GM18502 (cell line): Measurements from ENCODE around the gene ETDA.
"Not testable (repeated sequence)": the region's sequence is repeated elsewhere in the genome, so short reads cannot be mapped to it uniquely, and the experiment has no call there.

Source experiments
- ATAC-seq: cut with Tn5 transposase; IDR thresholded peaks from one replicate; pipeline ENCODE4 v1.9.1; 2021; ENCODE audit warnings: mild to moderate bottlenecking; ENCODE audit not compliant: unreplicated experiment, poor library complexity

Gene ETDA

DNA sequence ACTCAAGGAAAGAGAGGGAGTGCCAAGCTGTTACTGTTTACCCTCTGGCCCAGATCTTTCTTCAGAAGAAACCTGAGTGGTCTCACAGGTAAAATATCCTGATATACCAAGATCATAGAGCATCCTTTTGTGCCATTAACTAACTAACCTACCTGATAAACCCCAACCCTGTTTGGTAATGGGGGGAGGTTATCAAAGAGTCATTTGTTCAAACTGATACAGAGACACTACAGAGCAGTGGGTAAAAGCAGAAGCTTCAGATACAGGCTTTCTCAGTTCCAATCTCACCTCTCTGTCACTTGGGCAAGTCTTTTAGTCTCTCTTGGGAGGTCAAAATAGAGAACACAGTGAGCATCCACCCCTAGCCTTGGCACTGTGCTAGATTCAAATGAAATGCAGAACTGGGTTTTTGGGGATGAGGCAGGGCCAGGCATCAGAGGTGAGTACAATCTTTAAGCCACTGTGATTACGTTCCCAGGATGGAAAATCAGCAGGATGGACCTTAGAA is at the start of gene ETDA:
TSS of gene ETDA (plus strand) at position 51 of the 508 bp plus-strand sequence. CDS start 1,216 bp downstream, outside the sequence.
- ATAC-seq, result not testable (repeated sequence)

GRCh38 chrX:135206427-135206826 is 45.4 kb upstream of the ETDA start:
- ATAC-seq, result not testable (repeated sequence)

GRCh38 chrX:135213200-135213844 is 38.5 kb upstream of the ETDA start:
- ATAC-seq, result peak; percentile 86

DNA sequence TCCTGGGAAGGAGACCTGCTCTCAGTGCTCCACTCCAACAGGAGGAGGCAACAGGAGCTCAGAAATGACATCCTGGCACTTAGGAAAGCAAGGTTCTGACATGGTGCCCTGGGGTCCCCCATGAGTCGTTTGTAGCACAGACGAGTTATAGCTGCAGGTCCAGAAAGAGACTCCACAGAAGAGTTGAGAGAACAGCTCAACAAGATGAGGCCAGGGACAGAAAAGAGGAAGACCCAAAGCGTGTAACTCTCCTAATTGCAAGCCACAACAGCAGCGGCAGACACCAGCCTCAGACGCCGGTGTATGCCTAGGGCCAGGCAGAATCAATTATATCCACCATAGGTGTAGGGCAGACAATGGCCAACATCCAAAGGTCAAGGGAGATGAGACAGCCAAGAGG is 5.9 kb upstream of the ETDA start:
- ATAC-seq, result not testable (repeated sequence)

- ATAC-seq, result not testable (repeated sequence)
These were observed 4.3 kb downstream of the ETDA start for GRCh38 chrX:135256087-135256684.

GRCh38 chrX:135256923-135257322 is 5.1 kb downstream of the ETDA start:
- ATAC-seq, result no peak

DNA sequence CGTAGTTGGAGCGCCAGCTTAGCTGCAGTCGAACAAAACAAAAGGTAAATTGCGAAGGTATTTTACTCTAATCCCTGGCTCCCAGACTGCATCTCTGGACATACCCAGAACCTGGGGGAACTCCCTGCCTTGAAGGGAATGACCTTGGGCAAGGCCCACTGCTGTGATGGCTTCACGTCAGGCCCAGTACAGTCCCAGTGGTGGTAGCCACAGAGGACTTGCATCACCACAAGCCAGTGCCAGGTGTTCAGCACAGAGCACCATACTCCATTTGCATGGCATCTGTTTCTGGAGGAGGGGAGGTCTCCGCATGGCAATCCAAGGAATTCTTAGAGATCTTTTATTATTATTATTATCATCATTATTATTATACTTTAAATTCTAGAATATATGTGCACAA is 5.6 kb downstream of the ETDA start:
- no peak for ATAC-seq

DNA sequence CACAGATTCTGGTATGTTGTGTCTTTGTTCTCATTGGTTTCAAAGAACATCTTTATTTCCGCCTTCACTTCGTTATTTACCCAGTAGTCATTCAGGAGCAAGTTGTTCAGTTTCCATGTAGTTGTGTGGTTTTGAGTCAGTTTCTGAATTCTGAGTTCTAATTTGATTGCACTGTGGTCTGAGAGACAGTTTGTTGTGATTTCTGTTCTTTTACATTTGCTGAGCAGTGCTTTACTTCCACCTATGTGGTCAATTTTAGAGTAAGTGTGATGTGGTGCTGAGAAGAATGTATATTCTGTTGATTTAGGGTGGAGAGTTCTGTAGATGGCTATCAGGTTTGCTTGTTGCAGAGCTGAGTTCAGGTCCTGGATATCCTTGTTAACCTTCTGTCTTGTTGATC is 9.1 kb downstream of the ETDA start:
- ATAC-seq, result not testable (repeated sequence)

- ATAC-seq, result not testable (repeated sequence)
These were observed 11.5 kb downstream of the ETDA start for GRCh38 chrX:135263376-135263775.

DNA sequence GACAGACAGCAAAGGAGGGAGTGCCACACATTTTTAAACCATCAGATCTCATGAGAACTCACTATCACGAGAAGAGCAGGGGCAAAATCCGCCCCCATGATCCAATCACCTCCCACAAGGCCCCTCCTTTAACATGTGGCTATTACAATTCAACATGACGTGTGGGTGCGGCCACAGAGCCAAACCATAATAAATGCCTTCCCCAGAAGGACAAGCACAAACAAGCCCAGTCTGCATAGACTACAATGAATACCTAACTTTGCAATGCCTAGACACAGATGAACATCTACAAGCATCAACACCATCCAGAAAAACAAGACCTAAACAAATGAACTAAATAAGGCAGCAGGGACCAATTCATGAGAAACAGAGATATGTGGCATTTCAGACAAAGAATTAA is 12.3 kb downstream of the ETDA start:
- ATAC-seq, result no peak

DNA sequence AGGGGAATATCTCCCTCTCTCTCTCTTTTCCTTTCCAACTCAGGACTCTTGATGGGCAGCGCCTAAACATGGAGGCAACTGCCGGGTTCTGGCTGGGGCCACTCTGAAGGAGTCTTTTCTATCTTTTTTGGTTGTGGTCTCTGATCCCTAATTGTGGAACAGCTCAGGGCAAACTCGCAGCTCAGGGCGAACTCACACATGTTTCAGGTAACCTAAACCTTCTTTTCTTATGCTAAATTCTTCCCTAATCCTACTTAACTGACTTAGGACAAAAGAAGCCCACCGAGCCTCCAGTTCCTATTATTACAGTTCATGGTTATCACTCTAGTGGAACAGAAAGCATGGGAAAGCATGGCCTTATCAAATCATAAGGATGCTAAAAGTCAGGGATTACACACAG is 21.3 kb downstream of the ETDA start:
- ATAC-seq, result no peak

DNA sequence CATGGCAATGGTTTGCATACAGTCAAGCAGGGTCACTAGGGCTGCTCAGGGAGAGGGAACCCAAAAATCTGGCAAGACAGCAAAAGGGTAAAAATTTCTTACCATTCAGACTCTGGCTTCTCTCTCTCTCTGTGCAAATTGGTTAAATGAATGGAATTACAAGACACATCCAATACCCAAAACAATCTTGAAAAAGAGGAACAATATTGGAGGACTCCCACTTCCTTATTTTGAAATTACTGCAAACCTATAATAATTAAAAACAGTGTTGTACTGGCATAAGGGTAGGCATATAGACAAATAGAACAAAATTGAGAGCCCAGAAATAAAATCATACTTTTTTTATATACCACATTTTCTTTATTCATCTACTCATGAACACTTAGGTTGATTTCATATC is 24.1 kb downstream of the ETDA start:
- ATAC-seq, result no peak

GRCh38 chrX:135287266-135287823 is 35.5 kb downstream of the ETDA start:
- no peak for ATAC-seq

GRCh38 chrX:135295238-135295943 is 43.5 kb downstream of the ETDA start:
- peak; percentile 100 for ATAC-seq

- peak; percentile 73 for ATAC-seq
These were observed 44.1 kb downstream of the ETDA start for GRCh38 chrX:135295944-135296305.

DNA sequence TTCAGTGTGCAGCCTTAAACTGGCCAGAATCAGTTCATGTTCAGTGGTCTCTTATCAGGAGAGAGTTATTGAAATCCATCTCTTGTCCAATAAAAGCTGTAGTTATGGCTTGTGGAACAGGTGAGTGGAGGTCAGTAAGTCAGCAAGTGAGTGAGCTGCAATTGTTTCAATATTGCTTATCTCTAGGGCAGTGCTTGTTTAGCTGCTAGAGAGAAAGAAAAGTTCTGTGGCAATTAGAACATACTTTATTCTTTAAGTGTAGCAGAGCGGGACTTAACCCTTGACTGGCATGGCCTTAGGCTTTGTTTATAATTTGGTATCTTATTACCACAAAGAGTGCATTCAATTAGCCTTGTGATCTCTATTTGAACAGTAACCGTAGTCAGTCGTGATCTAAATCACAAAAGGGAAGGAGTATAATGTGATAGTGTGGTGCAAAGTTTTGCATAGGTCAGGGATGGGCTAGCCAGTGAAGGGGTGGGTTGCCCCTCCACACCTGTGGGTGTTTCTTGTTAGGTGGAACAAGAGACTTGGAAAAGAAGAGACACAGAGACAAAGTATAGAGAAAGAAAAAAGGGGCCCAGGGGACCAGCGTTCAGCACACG is 50.5 kb downstream of the ETDA start:
- no peak for ATAC-seq
